ENCODE data around the gene RGS3. TPM values are rescaled to one million over a fixed set of nuclear protein-coding genes. Genes with fewer than 3 reads are reported as not detected.

RGS3 gene
- polyA plus RNA-seq, 1 of the 3 experiments (the other 2 are of a cell fraction), result 50.6 TPM

Other genes with a start within 250 kb of the RGS3 start
- gene FKBP15, start 242.4 kb upstream of the RGS3 start, polyA plus RNA-seq (2012; rRNA removed), result 13.9 and 17.6 TPM in 2 replicates
- 7.7 and 11.2 TPM in 2 replicates for gene SLC31A1, start 242.2 kb upstream of the RGS3 start, polyA plus RNA-seq (2012; rRNA removed)
- gene CDC26, start 188.2 kb upstream of the RGS3 start, polyA plus RNA-seq (2012; rRNA removed), result 29.6 and 31.0 TPM in 2 replicates
- gene PRPF4, start 188.1 kb upstream of the RGS3 start, polyA plus RNA-seq (2012; rRNA removed), result 22.5 and 23.2 TPM in 2 replicates
- not detected in 2 replicates for gene RNF183, start 160.4 kb upstream of the RGS3 start, polyA plus RNA-seq (2012; rRNA removed)
- gene WDR31, start 123.5 kb upstream of the RGS3 start, polyA plus RNA-seq (2012; rRNA removed), result 0.74 and 1.3 TPM in 2 replicates
- 0.03 TPM in 1 of 2 replicates, not detected in the other for gene BSPRY, start 114.2 kb upstream of the RGS3 start, polyA plus RNA-seq (2012; rRNA removed)
- 17.1 and 20.4 TPM in 2 replicates for gene HDHD3, start 86.7 kb upstream of the RGS3 start, polyA plus RNA-seq (2012; rRNA removed)
- 10.7 and 11.8 TPM in 2 replicates for gene ALAD, start 62.4 kb upstream of the RGS3 start, polyA plus RNA-seq (2012; rRNA removed)
- gene POLE3, start 53.1 kb upstream of the RGS3 start, polyA plus RNA-seq (2012; rRNA removed), result 40.1 and 48.3 TPM in 2 replicates
- 0.47 and 0.58 TPM in 2 replicates for gene C9orf43, start 53.0 kb upstream of the RGS3 start, polyA plus RNA-seq (2012; rRNA removed)